HCT116 (cell line): ENCODE data around the gene IGSF3. TPM values are rescaled to one million over a fixed set of nuclear protein-coding genes. Genes with fewer than 3 reads are reported as not detected.

ENCODE experiments used
- ATAC-seq: fragments of 200-7000 bp; cut with Tn5 transposase; 2 replicates; pipeline ENCODE4 v1.9.1; 2020; ENCODE audit warnings: mild to moderate bottlenecking, moderate library complexity
- BruUV-seq: library from RNA; stranded (reverse); fragments of 400-500 nt; replicated peaks from 2 replicates; lab custom pipeline; 2021; lab: Mats Ljungman, UMichigan
- CTCF ChIA-PET: fragments of 300-600 bp; sonication (Branson Sonifier 250); formaldehyde crosslinking; loops from one replicate; lab custom pipeline; 2021; ENCODE audit warnings: antibody characterized with exemption; lab: Charles Lee
- POLR2A ChIA-PET: fragments of 300-600, 350-600 bp; sonication (Branson Sonifier 250); formaldehyde crosslinking; loops from one replicate; lab custom pipeline; 2021; ENCODE audit warnings: antibody characterized with exemption; lab: Charles Lee
- RAD21 ChIA-PET, 2 experiments: fragments of 300-600 bp; sonication (Branson Sonifier 250); formaldehyde crosslinking; loops; one replicate each; lab custom pipeline; 2023; ENCODE audit warnings: low total read pairs in 2 of 2; ENCODE audit not compliant: uncharacterized antibody in 2 of 2, unreplicated experiment in 2 of 2, low non-redundant PET in 1 of 2; lab: Charles Lee
- DNase-seq: peaks from one replicate; pipeline ENCODE4 v3.0.0-alpha.2; 2010; ENCODE audit warnings: low read depth, low spot score
- H2AFZ ChIP-seq: fragments of 200-600 bp; shearing (Covaris generic), sonication (generic); 2 replicates; pipeline ENCODE4 v1.6.1; 2017; ENCODE audit warnings: low read depth, mixed run types, mixed read lengths, antibody characterized with exemption, low read length; ENCODE audit not compliant: poor library complexity, severe bottlenecking
- H3K27ac ChIP-seq: 2 replicates; pipeline ENCODE4 v1.5.1; 2012; ENCODE audit warnings: low read depth, low read length
- H3K27me3 ChIP-seq: fragments of 200-600 bp; sonication (generic); 2 replicates; pipeline ENCODE4 v1.6.1; 2016; ENCODE audit warnings: mixed run types, low read length, mixed read lengths; ENCODE audit not compliant: insufficient read depth
- H3K36me3 ChIP-seq, 2 experiments: fragments of 200-500 bp in 1 of 2; fragments of 200-600 bp in 1 of 2; sonication (Bioruptor generic) in 1 of 2; sonication (generic) in 1 of 2; 2 replicates each; pipeline versions ENCODE4 v1.5.1 to v1.6.1; 2014 to 2016; ENCODE audit warnings: low read length in 2 of 2, inconsistent platforms in 1 of 2, mixed read lengths in 1 of 2, mixed run types in 1 of 2; ENCODE audit not compliant: insufficient read depth in 2 of 2, control insufficient read depth in 1 of 2
- H3K4me1 ChIP-seq, 2 experiments: fragments of 200-600 bp in 1 of 2; sonication (generic) in 1 of 2; 2 replicates each; pipeline versions ENCODE4 v1.5.1 to v1.6.1; 2012 to 2017; ENCODE audit warnings: low read length in 2 of 2, inconsistent platforms in 1 of 2, mild to moderate bottlenecking in 1 of 2, mixed read lengths in 1 of 2, mixed run types in 1 of 2, moderate library complexity in 1 of 2; ENCODE audit not compliant: insufficient read depth in 2 of 2, control insufficient read depth in 1 of 2
- H3K4me2 ChIP-seq: fragments of 200-600 bp; sonication (generic); 2 replicates; pipeline ENCODE4 v1.6.1; 2017; ENCODE audit warnings: mixed run types, low read length, mixed read lengths
- H3K4me3 ChIP-seq, 2 experiments: fragments of 200-600 bp in 1 of 2; sonication (generic) in 1 of 2; replicated peaks in 1 of 2; 2 replicates each; pipeline ENCODE4 v1.5.1; 2011 to 2016; ENCODE audit warnings: low read length in 2 of 2, control low read depth in 1 of 2, low read depth in 1 of 2, mild to moderate bottlenecking in 1 of 2, mixed read lengths in 1 of 2, mixed run types in 1 of 2
- H3K79me2 ChIP-seq: fragments of 200-600 bp; sonication (generic); 2 replicates; pipeline ENCODE4 v1.6.1; 2017; ENCODE audit warnings: mild to moderate bottlenecking, mixed run types, low read length, moderate library complexity, mixed read lengths; ENCODE audit not compliant: insufficient read depth
- H3K9ac ChIP-seq: fragments of 200-600 bp; sonication (generic); 2 replicates; pipeline ENCODE4 v1.6.1; 2016; ENCODE audit warnings: low read length, mixed read lengths
- H3K9me2 ChIP-seq: fragments of 200-600 bp; sonication (generic), shearing (Covaris generic); 2 replicates; pipeline ENCODE4 v1.6.1; 2017; ENCODE audit warnings: mixed run types, mild to moderate bottlenecking, moderate library complexity; ENCODE audit not compliant: insufficient read depth
- H3K9me3 ChIP-seq, 2 experiments: fragments of 200-500 bp in 1 of 2; fragments of 200-600 bp in 1 of 2; sonication (Bioruptor generic) in 1 of 2; sonication (generic) in 1 of 2; 2 replicates each; pipeline ENCODE4 v1.6.1; 2014 to 2017; ENCODE audit warnings: low read length in 2 of 2, mixed read lengths in 2 of 2, inconsistent platforms in 1 of 2, low read depth in 1 of 2, mild to moderate bottlenecking in 1 of 2, mixed run types in 1 of 2, moderate library complexity in 1 of 2; ENCODE audit not compliant: control insufficient read depth in 1 of 2, insufficient read depth in 1 of 2
- H4K20me1 ChIP-seq: fragments of 200-600 bp; sonication (generic), shearing (Covaris generic); 2 replicates; pipeline ENCODE4 v1.6.1; 2017; ENCODE audit warnings: mixed run types, mild to moderate bottlenecking, moderate library complexity; ENCODE audit not compliant: insufficient read depth
- ATF3 ChIP-seq: IDR thresholded peaks from 2 replicates; pipeline ENCODE4 v1.6.1; 2012
- CBX3 ChIP-seq: IDR thresholded peaks from 2 replicates; pipeline ENCODE4 v1.6.1; 2012; ENCODE audit warnings: low read depth
- CEBPB ChIP-seq: IDR thresholded peaks from 2 replicates; pipeline ENCODE4 v1.6.1; 2012; ENCODE audit warnings: low read depth
- CTCF ChIP-seq, 3 experiments: fragments of 200-600 bp in 1 of 3; sonication (generic) in 1 of 3; IDR thresholded peaks in 2 of 3; conservative IDR thresholded peaks in 1 of 3; 2 replicates each; pipeline ENCODE4 v1.5.1; 2012 to 2017; ENCODE audit warnings: low read depth in 2 of 3, low read length in 2 of 3, antibody characterized with exemption in 1 of 3, borderline replicate concordance in 1 of 3, control low read depth in 1 of 3, mild to moderate bottlenecking in 1 of 3, mixed read lengths in 1 of 3, mixed run types in 1 of 3, moderate library complexity in 1 of 3; ENCODE audit not compliant: insufficient read depth in 1 of 3
- EGR1 ChIP-seq: IDR thresholded peaks from 2 replicates; pipeline ENCODE4 v1.6.1; 2012; ENCODE audit warnings: low read depth
- ELF1 ChIP-seq: IDR thresholded peaks from 2 replicates; pipeline ENCODE4 v1.6.1; 2012; ENCODE audit warnings: low read depth, borderline replicate concordance
- EZH2phosphoT487 ChIP-seq: fragments of 200-600 bp; IDR thresholded peaks from 2 replicates; pipeline ENCODE4 v1.6.1; 2018; ENCODE audit warnings: antibody characterized with exemption, borderline replicate concordance
- FOSL1 ChIP-seq: IDR thresholded peaks from 2 replicates; pipeline ENCODE4 v1.6.1; 2012; ENCODE audit warnings: low read depth
- JUND ChIP-seq: IDR thresholded peaks from 2 replicates; pipeline ENCODE4 v1.6.1; 2012
- MAX ChIP-seq: IDR thresholded peaks from 2 replicates; pipeline ENCODE4 v1.6.1; 2012
- POLR2AphosphoS5 ChIP-seq: IDR thresholded peaks from 2 replicates; pipeline ENCODE4 v1.6.1; 2011; ENCODE audit warnings: mild to moderate bottlenecking, low read depth, low read length, moderate library complexity
- RAD21 ChIP-seq: IDR thresholded peaks from 2 replicates; pipeline ENCODE4 v1.6.1; 2012; ENCODE audit warnings: low read depth, mild to moderate bottlenecking
- SIN3A ChIP-seq: IDR thresholded peaks from 2 replicates; pipeline ENCODE4 v1.6.1; 2012; ENCODE audit warnings: low read depth
- SP1 ChIP-seq: IDR thresholded peaks from 2 replicates; pipeline ENCODE4 v1.6.1; 2012; ENCODE audit warnings: low read depth
- SRF ChIP-seq: IDR thresholded peaks from 2 replicates; pipeline ENCODE4 v1.6.1; 2012; ENCODE audit warnings: low read depth
- TCF7L2 ChIP-seq: IDR thresholded peaks from 2 replicates; pipeline ENCODE4 v1.7.0; 2011; ENCODE audit warnings: borderline replicate concordance, inconsistent platforms; ENCODE audit not compliant: insufficient read depth, insufficient read length; ENCODE audit errors: extremely low read depth
- YY1 ChIP-seq: IDR thresholded peaks from 2 replicates; pipeline ENCODE4 v1.6.1; 2011; ENCODE audit warnings: low read length, low read depth, moderate library complexity, mild to moderate bottlenecking; ENCODE audit not compliant: insufficient replicate concordance; ENCODE audit errors: extremely low read depth
- ZBTB33 ChIP-seq: IDR thresholded peaks from 2 replicates; pipeline ENCODE4 v1.6.1; 2011; ENCODE audit warnings: mild to moderate bottlenecking, low read length, moderate library complexity; ENCODE audit not compliant: insufficient replicate concordance; ENCODE audit errors: extremely low read depth
- ZNF274 ChIP-seq: fragments of 200-500 bp; sonication (Bioruptor generic); IDR thresholded peaks from 2 replicates; pipeline ENCODE4 v1.6.1; 2014; ENCODE audit warnings: mild to moderate bottlenecking, low read depth, low read length, inconsistent platforms
- intact Hi-C: fragments of 100-400 bp; cut with micrococcal nuclease; formaldehyde crosslinking; loops from 2 replicates; pipeline ENCODE4 v1.10.0; 2022
- total RNA-seq: library from RNA; stranded (reverse); gene quantifications from one replicate; pipeline ENCODE4 v1.2.1, GENCODE V29; 2021; ENCODE audit not compliant: unreplicated experiment

IGSF3 gene
- total RNA-seq, 1 experiment from 2014 or later: 18.6 TPM

GRCh38 chr1:116560704-116561490, 106.6 kb downstream of the IGSF3 start:
- peaks cover 21 to 33% of the 10 kb centered on the region in 2 experiments for H3K4me1 ChIP-seq
- RAD21 ChIA-PET: no interaction called here
- peaks cover 64% of the 10 kb centered on the region for H3K79me2 ChIP-seq
- H3K4me3 ChIP-seq: no peak overlapping the region
- intact Hi-C loops: no loop called here
- H3K27ac ChIP-seq: no peak overlapping the region
- H3K27me3 ChIP-seq: no peaks in the 10 kb centered on the region
- no TSS peak for BruUV-seq
- DNase-seq: no peak
- H3K9me3 ChIP-seq: no peaks in the 10 kb centered on the region
- no peak overlapping the region for H3K9ac ChIP-seq
- H3K36me3 ChIP-seq: no peaks in the 10 kb centered on the region
- no peak overlapping the region for H2AFZ ChIP-seq
- no peak for TF ChIP-seq SIN3A
- no peak for TF ChIP-seq ELF1
- TF ChIP-seq JUND: no peak
- TF ChIP-seq MAX: no peak
- TF ChIP-seq TCF7L2: no peak
- TF ChIP-seq ZBTB33: no peak
- no peak for TF ChIP-seq CBX3
- TF ChIP-seq RAD21: no peak
- TF ChIP-seq POLR2AphosphoS5: no peak
- TF ChIP-seq CTCF (IDR thresholded peaks at IDR 0.05 in 2 of 3, conservative IDR thresholded peaks at IDR 0.05 in 1 of 3; ENCODE audit: borderline replicate concordance in 1 of 3, insufficient read depth in 1 of 3, low read depth in 2 of 3, low read length in 2 of 3): no peak
- TF ChIP-seq SP1: no peak
- TF ChIP-seq EGR1: no peak
- TF ChIP-seq YY1: no peak
- no peak for TF ChIP-seq EZH2phosphoT487
- TF ChIP-seq SRF: no peak
- no peak for TF ChIP-seq CEBPB
- TF ChIP-seq FOSL1: no peak
- no peak for TF ChIP-seq ATF3
- TF ChIP-seq ZNF274: no peak
- TF ChIP-seq, all 23 proteins: peak for 0
- POLR2A ChIA-PET: no interaction called here
- CTCF ChIA-PET: no interaction called here
- Histone ChIP-seq H4K20me1 (no peaks in the 10 kb centered on the region), H3K4me2 (no peak overlapping the region), H3K9me2 (no peaks in the 10 kb centered on the region)
- ATAC-seq: no peak
